Mesendoderm (in vitro differentiated cells): ENCODE data around the gene TRAFD1.

ENCODE experiments used
- DNase-seq: peaks from one replicate; pipeline ENCODE4 v3.0.0; 2013
- H2AK5ac ChIP-seq: 2 replicates; pipeline ENCODE4 v1.6.1; 2013; ENCODE audit warnings: low read length, inconsistent platforms
- H2BK120ac ChIP-seq: 2 replicates; pipeline ENCODE4 v1.6.1; 2013; ENCODE audit warnings: low read depth, mild to moderate bottlenecking, low read length, moderate library complexity, mixed read lengths
- H2BK15ac ChIP-seq: replicated peaks from 2 replicates; pipeline ENCODE4 v1.6.1; 2013; ENCODE audit warnings: low read depth, mild to moderate bottlenecking, moderate library complexity
- H2BK5ac ChIP-seq: 2 replicates; pipeline ENCODE4 v1.6.1; 2013; ENCODE audit warnings: low read length, inconsistent platforms
- H3K18ac ChIP-seq: 2 replicates; pipeline ENCODE4 v1.6.1; 2013; ENCODE audit warnings: mild to moderate bottlenecking, low read length, mixed read lengths
- H3K23ac ChIP-seq: one replicate; pipeline ENCODE4 v1.6.1; 2013; ENCODE audit warnings: low read length
- H3K27ac ChIP-seq: 2 replicates; pipeline ENCODE4 v1.5.1; 2013; ENCODE audit warnings: low read depth, mild to moderate bottlenecking, inconsistent platforms, low read length, moderate library complexity
- H3K27me3 ChIP-seq: 2 replicates; pipeline ENCODE4 v1.6.1; 2013; ENCODE audit warnings: low read length, control low read depth, mild to moderate bottlenecking, inconsistent platforms; ENCODE audit not compliant: insufficient read depth, poor library complexity
- H3K36me3 ChIP-seq: 2 replicates; pipeline ENCODE4 v1.6.1; 2013; ENCODE audit warnings: low read length, inconsistent platforms; ENCODE audit not compliant: control insufficient read depth, insufficient read depth
- H3K4ac ChIP-seq: one replicate; pipeline ENCODE4 v1.6.1; 2013; ENCODE audit warnings: low read depth, mild to moderate bottlenecking, low read length, moderate library complexity
- H3K4me1 ChIP-seq: 2 replicates; pipeline ENCODE4 v1.6.1; 2013; ENCODE audit warnings: low read depth, low read length, inconsistent platforms; ENCODE audit not compliant: control insufficient read depth
- H3K4me2 ChIP-seq: 2 replicates; pipeline ENCODE4 v1.6.1; 2013; ENCODE audit warnings: low read length
- H3K4me3 ChIP-seq: 2 replicates; pipeline ENCODE4 v1.5.1; 2013; ENCODE audit warnings: mild to moderate bottlenecking, low read length
- H3K56ac ChIP-seq: one replicate; pipeline ENCODE4 v1.6.1; 2013; ENCODE audit warnings: low read length
- H3K79me1 ChIP-seq: 2 replicates; pipeline ENCODE4 v1.6.1; 2013; ENCODE audit warnings: low read length, inconsistent platforms
- H3K79me2 ChIP-seq: 2 replicates; pipeline ENCODE4 v1.6.1; 2013; ENCODE audit warnings: mild to moderate bottlenecking, low read length; ENCODE audit not compliant: control insufficient read depth, insufficient read depth
- H3K9ac ChIP-seq: 2 replicates; pipeline ENCODE4 v1.6.1; 2013; ENCODE audit warnings: low read length, inconsistent platforms
- H4K5ac ChIP-seq: one replicate; pipeline ENCODE4 v1.6.1; 2013; ENCODE audit warnings: low read length
- H4K8ac ChIP-seq: one replicate; pipeline ENCODE4 v1.6.1; 2013; ENCODE audit warnings: low read depth, mild to moderate bottlenecking, control low read depth, low read length, moderate library complexity
- WGBS: extraction: QIAGEN DNeasy Blood & Tissue Kit; methylation state at CpG from one replicate; pipeline ENCODE4 v1.1.7; 2013; ENCODE audit warnings: low lambda C conversion rate, missing lambda C conversion rate; ENCODE audit not compliant: insufficient coverage; ENCODE audit errors: extremely low coverage; 5-methylcytosine and 5-hydroxymethylcytosine counted together

Gene TRAFD1

GRCh38 chr12:112122823-112123690 lies 2.3 kb upstream of the TRAFD1 start:
- Histone ChIP-seq H2BK15ac (no peak overlapping the region), H3K23ac (no peak overlapping the region), H3K9ac (no peak overlapping the region), H3K27ac (no peak overlapping the region), H3K79me1 (peaks cover 2% of the 10 kb centered on the region), H3K4me2 (no peak overlapping the region), H3K36me3 (no peaks in the 10 kb centered on the region), H3K27me3 (no peaks in the 10 kb centered on the region), H3K4me3 (no peak overlapping the region), H4K5ac (no peak overlapping the region), H2AK5ac (no peak overlapping the region), H3K56ac (no peak overlapping the region), H3K79me2 (no peaks in the 10 kb centered on the region), H4K8ac (no peak overlapping the region), H3K4ac (no peak overlapping the region), H2BK120ac (no peak overlapping the region), H3K4me1 (peaks cover 3% of the 10 kb centered on the region), H2BK5ac (no peak overlapping the region), H3K18ac (no peak overlapping the region)
- DNase-seq: no peak
- no CpG with 5 or more reads among the region's 12 CpGs for WGBS

- H2BK15ac ChIP-seq: no peak overlapping the region
- H2BK120ac ChIP-seq: no peak overlapping the region
- H3K27me3 ChIP-seq: no peaks in the 10 kb centered on the region
- H3K4me3 ChIP-seq: no peak overlapping the region
- H3K9ac ChIP-seq: no peak overlapping the region
- no peak for DNase-seq
- no peaks in the 10 kb centered on the region for H3K36me3 ChIP-seq
- peaks cover 2% of the 10 kb centered on the region for H3K79me1 ChIP-seq
- H2AK5ac ChIP-seq: no peak overlapping the region
- H3K18ac ChIP-seq: no peak overlapping the region
- H3K4me2 ChIP-seq: no peak overlapping the region
- no peak overlapping the region for H3K4ac ChIP-seq
- no peak overlapping the region for H3K27ac ChIP-seq
- H2BK5ac ChIP-seq: no peak overlapping the region
- peaks cover 3% of the 10 kb centered on the region for H3K4me1 ChIP-seq
- no peak overlapping the region for H4K8ac ChIP-seq
- no CpG with 5 or more reads among the region's 1 CpG for WGBS
- H4K5ac ChIP-seq: no peak overlapping the region
- no peak overlapping the region for H3K23ac ChIP-seq
- H3K56ac ChIP-seq: no peak overlapping the region
- no peaks in the 10 kb centered on the region for H3K79me2 ChIP-seq
These were observed 476 bp upstream of the TRAFD1 start for GRCh38 chr12:112124918-112125249.

- Histone ChIP-seq H3K36me3 (no peaks in the 10 kb centered on the region), H3K79me1 (peaks cover 2% of the 10 kb centered on the region), H3K4me1 (peaks cover 3% of the 10 kb centered on the region), H3K4ac (no peak overlapping the region), H2BK5ac (no peak overlapping the region), H3K4me3 (peak overlapping the region; percentile 94), H2BK15ac (no peak overlapping the region), H3K79me2 (no peaks in the 10 kb centered on the region), H3K18ac (no peak overlapping the region), H2AK5ac (no peak overlapping the region), H3K23ac (peak overlapping the region; percentile 96), H2BK120ac (no peak overlapping the region), H3K9ac (peak overlapping the region; percentile 89), H3K27me3 (no peaks in the 10 kb centered on the region), H3K4me2 (peak overlapping the region; percentile 92), H4K8ac (no peak overlapping the region), H4K5ac (no peak overlapping the region), H3K56ac (peak overlapping the region; percentile 95), H3K27ac (no peak overlapping the region)
- no CpG with 5 or more reads among the region's 25 CpGs for WGBS
- no peak for DNase-seq
These were observed 659 bp downstream of the TRAFD1 start for GRCh38 chr12:112126000-112126438.

GRCh38 chr12:112126911-112127310 lies 1.6 kb downstream of the TRAFD1 start:
- H2BK5ac ChIP-seq: no peak overlapping the region
- H3K9ac ChIP-seq: no peak overlapping the region
- no peak for DNase-seq
- no peak overlapping the region for H3K56ac ChIP-seq
- no peak overlapping the region for H2AK5ac ChIP-seq
- H3K27ac ChIP-seq: no peak overlapping the region
- no peak overlapping the region for H3K4me3 ChIP-seq
- no peaks in the 10 kb centered on the region for H3K79me2 ChIP-seq
- H2BK120ac ChIP-seq: no peak overlapping the region
- WGBS: no CpG with 5 or more reads among the region's 7 CpGs
- H4K8ac ChIP-seq: no peak overlapping the region
- H3K36me3 ChIP-seq: no peaks in the 10 kb centered on the region
- no peak overlapping the region for H4K5ac ChIP-seq
- H3K4ac ChIP-seq: no peak overlapping the region
- no peaks in the 10 kb centered on the region for H3K27me3 ChIP-seq
- peaks cover 2% of the 10 kb centered on the region for H3K79me1 ChIP-seq
- H3K18ac ChIP-seq: no peak overlapping the region
- H3K4me1 ChIP-seq: peaks cover 3% of the 10 kb centered on the region
- no peak overlapping the region for H3K4me2 ChIP-seq
- no peak overlapping the region for H3K23ac ChIP-seq
- H2BK15ac ChIP-seq: no peak overlapping the region

- Histone ChIP-seq H3K79me1 (peaks cover 2% of the 10 kb centered on the region), H3K79me2 (no peaks in the 10 kb centered on the region), H4K5ac (no peak overlapping the region), H3K36me3 (peaks cover 2% of the 10 kb centered on the region), H2BK120ac (no peak overlapping the region), H4K8ac (no peak overlapping the region), H3K4me2 (no peak overlapping the region), H3K18ac (no peak overlapping the region), H3K4me3 (no peak overlapping the region), H2BK5ac (no peak overlapping the region), H3K23ac (no peak overlapping the region), H3K4ac (no peak overlapping the region), H3K27ac (no peak overlapping the region), H3K27me3 (no peaks in the 10 kb centered on the region), H2BK15ac (no peak overlapping the region), H3K56ac (no peak overlapping the region), H3K9ac (no peak overlapping the region), H3K4me1 (peaks cover 3% of the 10 kb centered on the region), H2AK5ac (no peak overlapping the region)
- no CpG with 5 or more reads among the region's 2 CpGs for WGBS
- no peak for DNase-seq
These were observed 5.2 kb downstream of the TRAFD1 start for GRCh38 chr12:112130441-112130998.
